ENCODE data around the gene GPR180.

GPR180 gene

GRCh38 chr13:94666065-94666464 is 64.4 kb downstream of the GPR180 start:
- H2AFZ ChIP-seq (ENCODE audit: low read length), result no peak overlapping the region
- H3K79me2 ChIP-seq (ENCODE audit: insufficient read depth, low read length), result no peaks in the 10 kb centered on the region
- no peak for TF ChIP-seq EZH2phosphoT487 (IDR thresholded peaks at IDR 0.05; ENCODE audit: borderline replicate concordance)
- TF ChIP-seq CTCF (conservative IDR thresholded peaks at IDR 0.05; ENCODE audit: low read length), result no peak
- no peak overlapping the region for H3K9ac ChIP-seq (ENCODE audit: low read depth, low read length, poor library complexity, severe bottlenecking)
- H3K9me3 ChIP-seq (ENCODE audit: insufficient read depth, low read depth, low read length), result no peaks in the 10 kb centered on the region
- H3K4me3 ChIP-seq (ENCODE audit: low read length, poor library complexity, severe bottlenecking), result no peak overlapping the region
- H4K20me1 ChIP-seq (ENCODE audit: insufficient read depth, low read length, poor library complexity, severe bottlenecking), result no peaks in the 10 kb centered on the region
- no peaks in the 10 kb centered on the region for H3K36me3 ChIP-seq (ENCODE audit: insufficient read depth, low read length)
- H3K4me1 ChIP-seq (ENCODE audit: insufficient read depth, low read length, poor library complexity, severe bottlenecking), result no peaks in the 10 kb centered on the region
- H3F3A ChIP-seq (ENCODE audit: low read depth), result no peaks in the 10 kb centered on the region
- H3K9me2 ChIP-seq (replicated peaks; ENCODE audit: low read depth, low read length), result no peaks in the 10 kb centered on the region
- H3K4me2 ChIP-seq (ENCODE audit: low read depth, low read length, poor library complexity, severe bottlenecking), result no peak overlapping the region
- H3K27me3 ChIP-seq (ENCODE audit: insufficient read depth, low read length, poor library complexity, severe bottlenecking), result no peaks in the 10 kb centered on the region

- no peaks in the 10 kb centered on the region for H3K36me3 ChIP-seq (ENCODE audit: insufficient read depth, low read length)
- no peaks in the 10 kb centered on the region for H3K27me3 ChIP-seq (ENCODE audit: insufficient read depth, low read length, poor library complexity, severe bottlenecking)
- no peak overlapping the region for H3K4me3 ChIP-seq (ENCODE audit: low read length, poor library complexity, severe bottlenecking)
- no peaks in the 10 kb centered on the region for H3F3A ChIP-seq (ENCODE audit: low read depth)
- H3K79me2 ChIP-seq (ENCODE audit: insufficient read depth, low read length), result no peaks in the 10 kb centered on the region
- no peaks in the 10 kb centered on the region for H3K9me2 ChIP-seq (replicated peaks; ENCODE audit: low read depth, low read length)
- H3K9me3 ChIP-seq (ENCODE audit: insufficient read depth, low read depth, low read length), result no peaks in the 10 kb centered on the region
- peak overlapping the region; percentile 10; the same call in 1 of the 2 replicates for H2AFZ ChIP-seq (ENCODE audit: low read length)
- no peak overlapping the region for H3K4me2 ChIP-seq (ENCODE audit: low read depth, low read length, poor library complexity, severe bottlenecking)
- H3K9ac ChIP-seq (ENCODE audit: low read depth, low read length, poor library complexity, severe bottlenecking), result no peak overlapping the region
- H3K4me1 ChIP-seq (ENCODE audit: insufficient read depth, low read length, poor library complexity, severe bottlenecking), result no peaks in the 10 kb centered on the region
- H4K20me1 ChIP-seq (ENCODE audit: insufficient read depth, low read length, poor library complexity, severe bottlenecking), result no peaks in the 10 kb centered on the region
- TF ChIP-seq EZH2phosphoT487 (IDR thresholded peaks at IDR 0.05; ENCODE audit: borderline replicate concordance) (no peak), CTCF (conservative IDR thresholded peaks at IDR 0.05; ENCODE audit: low read length) (no peak)
Measured at GRCh38 chr13:94667190-94667589, 65.5 kb downstream of the GPR180 start.

- Histone ChIP-seq H3K4me2 (ENCODE audit: low read depth, low read length, poor library complexity, severe bottlenecking) (no peak overlapping the region), H3K4me3 (ENCODE audit: low read length, poor library complexity, severe bottlenecking) (no peak overlapping the region), H3K9me2 (replicated peaks; ENCODE audit: low read depth, low read length) (no peaks in the 10 kb centered on the region), H3K36me3 (ENCODE audit: insufficient read depth, low read length) (no peaks in the 10 kb centered on the region), H3K9me3 (ENCODE audit: insufficient read depth, low read depth, low read length) (no peaks in the 10 kb centered on the region), H3K79me2 (ENCODE audit: insufficient read depth, low read length) (no peaks in the 10 kb centered on the region), H3K27me3 (ENCODE audit: insufficient read depth, low read length, poor library complexity, severe bottlenecking) (no peaks in the 10 kb centered on the region), H3K4me1 (ENCODE audit: insufficient read depth, low read length, poor library complexity, severe bottlenecking) (no peaks in the 10 kb centered on the region), H4K20me1 (ENCODE audit: insufficient read depth, low read length, poor library complexity, severe bottlenecking) (no peaks in the 10 kb centered on the region), H2AFZ (ENCODE audit: low read length) (no peak overlapping the region), H3F3A (ENCODE audit: low read depth) (no peaks in the 10 kb centered on the region), H3K9ac (ENCODE audit: low read depth, low read length, poor library complexity, severe bottlenecking) (no peak overlapping the region)
- no peak for TF ChIP-seq CTCF (conservative IDR thresholded peaks at IDR 0.05; ENCODE audit: low read length)
- TF ChIP-seq EZH2phosphoT487 (IDR thresholded peaks at IDR 0.05; ENCODE audit: borderline replicate concordance), result no peak
Measured at GRCh38 chr13:94672400-94672799, 70.7 kb downstream of the GPR180 start.

All from Loucy (cell line).